Measurements from ENCODE around the gene PCDH12. TPM values are rescaled to one million over a fixed set of nuclear protein-coding genes. Genes with fewer than 3 reads are reported as not detected.

Gene PCDH12
- total RNA-seq, 3 donors from 2014 or later: 1.8 to 5.6 (median 3.5) TPM

DNA sequence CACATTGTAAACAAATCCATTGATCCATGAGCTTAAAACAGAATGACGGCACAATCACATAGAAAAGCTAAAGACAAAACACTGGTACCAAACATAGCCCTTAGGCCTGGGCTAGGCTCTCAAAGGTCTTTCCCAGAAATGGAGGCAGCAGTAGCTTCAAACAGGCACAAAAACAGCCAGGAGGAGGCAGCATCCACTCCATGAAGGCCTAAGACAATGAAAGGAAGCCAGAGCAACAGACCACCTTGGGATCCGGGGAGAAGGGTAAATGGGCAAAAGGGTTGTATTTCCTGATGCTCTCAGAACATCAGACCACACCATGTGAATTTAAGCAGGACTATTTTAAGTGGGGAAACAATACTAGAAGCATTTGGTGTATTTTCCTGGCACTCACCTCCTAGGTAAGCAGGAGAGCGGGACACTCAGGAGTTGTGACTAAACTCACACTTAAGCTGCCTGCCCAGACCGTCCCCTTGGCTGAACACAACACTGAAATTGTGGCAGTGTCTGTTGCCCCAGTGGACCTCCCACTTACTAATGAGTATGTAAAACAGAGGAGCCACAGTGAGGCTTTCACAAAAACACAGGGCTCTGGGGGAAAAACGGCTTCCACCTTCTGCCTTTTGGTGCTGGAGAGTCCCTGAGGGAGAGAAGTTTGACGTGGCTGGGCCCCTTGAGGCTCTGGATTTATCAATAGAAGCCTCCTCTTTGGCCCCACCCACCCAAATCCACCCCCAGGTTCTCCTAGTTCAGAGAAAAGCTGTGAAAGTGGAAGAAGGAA lies 42.9 kb upstream of the PCDH12 start:
- H3K27ac ChIP-seq: no peak overlapping the region
- no peak for DNase-seq (ENCODE audit: low spot score in 2 of 2)
- H3K9me3 ChIP-seq: no peaks in the 10 kb centered on the region
- H3K27me3 ChIP-seq: no peaks in the 10 kb centered on the region
- intact Hi-C loops (cut with DNase I; ENCODE audit: low total_unique reads): no loop called here
- TF ChIP-seq, protein P1, sequence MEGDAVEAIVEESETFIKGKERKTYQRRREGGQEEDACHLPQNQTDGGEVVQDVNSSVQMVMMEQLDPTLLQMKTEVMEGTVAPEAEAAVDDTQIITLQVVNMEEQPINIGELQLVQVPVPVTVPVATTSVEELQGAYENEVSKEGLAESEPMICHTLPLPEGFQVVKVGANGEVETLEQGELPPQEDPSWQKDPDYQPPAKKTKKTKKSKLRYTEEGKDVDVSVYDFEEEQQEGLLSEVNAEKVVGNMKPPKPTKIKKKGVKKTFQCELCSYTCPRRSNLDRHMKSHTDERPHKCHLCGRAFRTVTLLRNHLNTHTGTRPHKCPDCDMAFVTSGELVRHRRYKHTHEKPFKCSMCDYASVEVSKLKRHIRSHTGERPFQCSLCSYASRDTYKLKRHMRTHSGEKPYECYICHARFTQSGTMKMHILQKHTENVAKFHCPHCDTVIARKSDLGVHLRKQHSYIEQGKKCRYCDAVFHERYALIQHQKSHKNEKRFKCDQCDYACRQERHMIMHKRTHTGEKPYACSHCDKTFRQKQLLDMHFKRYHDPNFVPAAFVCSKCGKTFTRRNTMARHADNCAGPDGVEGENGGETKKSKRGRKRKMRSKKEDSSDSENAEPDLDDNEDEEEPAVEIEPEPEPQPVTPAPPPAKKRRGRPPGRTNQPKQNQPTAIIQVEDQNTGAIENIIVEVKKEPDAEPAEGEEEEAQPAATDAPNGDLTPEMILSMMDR (IDR thresholded peaks at IDR 0.05): no peak
- TF ChIP-seq POLR2A (IDR thresholded peaks at IDR 0.05): no peak
- no peak for TF ChIP-seq POLR2AphosphoS5 (IDR thresholded peaks at IDR 0.05)
- H3K4me1 ChIP-seq: no peaks in the 10 kb centered on the region
- H3K36me3 ChIP-seq: no peaks in the 10 kb centered on the region
- no peak overlapping the region for H3K4me3 ChIP-seq

DNA sequence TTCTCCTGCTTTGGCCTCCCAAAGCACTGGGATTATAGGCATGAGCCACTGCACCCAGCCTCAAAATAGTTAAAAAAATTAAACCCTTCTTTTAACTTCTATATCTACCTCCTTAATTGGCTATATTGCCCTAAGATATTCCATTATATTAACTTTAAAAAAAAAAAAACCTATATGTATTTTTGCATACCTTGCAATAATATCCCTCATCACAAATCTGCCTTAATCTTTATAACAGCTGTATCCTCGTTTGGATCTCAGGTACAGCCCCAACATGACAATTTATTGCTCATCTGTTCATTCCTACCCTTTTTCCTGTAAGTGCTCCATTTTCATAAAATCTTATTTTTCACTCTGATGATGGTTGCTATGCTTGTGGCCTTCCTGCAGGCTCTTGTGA lies 42.2 kb upstream of the PCDH12 start:
- TF ChIP-seq, protein P1 (IDR thresholded peaks at IDR 0.05): no peak
- TF ChIP-seq POLR2A (IDR thresholded peaks at IDR 0.05) (no peak), POLR2AphosphoS5 (IDR thresholded peaks at IDR 0.05) (no peak)
- Histone ChIP-seq H3K27ac (no peak overlapping the region), H3K36me3 (no peaks in the 10 kb centered on the region), H3K4me1 (no peaks in the 10 kb centered on the region), H3K9me3 (no peaks in the 10 kb centered on the region), H3K27me3 (no peaks in the 10 kb centered on the region), H3K4me3 (no peak overlapping the region)
- intact Hi-C loops (cut with DNase I; ENCODE audit: low total_unique reads): no loop called here
- DNase-seq (ENCODE audit: low spot score in 2 of 2): no peak

DNA sequence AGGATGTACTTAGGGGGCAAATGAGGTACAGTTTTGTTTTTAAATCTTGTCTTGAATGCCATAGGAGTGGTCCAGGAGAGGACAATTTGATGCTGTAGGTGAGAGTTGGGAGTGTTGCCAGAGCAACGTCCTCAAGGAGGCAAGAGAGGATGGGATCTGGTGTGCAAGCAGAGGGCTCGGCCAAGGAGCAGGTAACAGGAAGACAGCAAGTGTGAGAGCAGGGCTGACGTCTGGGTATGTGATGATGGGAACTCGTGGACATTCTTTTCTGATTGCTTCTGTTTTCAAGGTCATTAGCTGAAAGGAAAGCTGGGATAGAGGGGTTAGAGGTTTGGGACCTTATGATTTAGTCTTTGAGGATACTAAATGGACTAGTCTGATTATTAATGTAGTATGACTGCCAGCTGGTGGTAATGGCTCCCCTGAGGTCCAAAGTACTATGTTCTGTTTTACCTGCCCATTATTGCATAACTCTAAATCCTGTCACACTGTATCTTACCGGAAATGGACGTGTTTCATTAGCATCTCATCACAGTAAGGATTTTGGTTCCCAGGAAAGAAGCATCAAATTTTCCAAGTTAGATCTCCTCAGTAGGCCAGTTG lies 39.5 kb upstream of the PCDH12 start:
- no peak for DNase-seq (ENCODE audit: low spot score in 2 of 2)
- H3K36me3 ChIP-seq: no peaks in the 10 kb centered on the region
- no peaks in the 10 kb centered on the region for H3K27me3 ChIP-seq
- H3K9me3 ChIP-seq: no peaks in the 10 kb centered on the region
- TF ChIP-seq POLR2AphosphoS5 (IDR thresholded peaks at IDR 0.05) (no peak), POLR2A (IDR thresholded peaks at IDR 0.05) (no peak)
- TF ChIP-seq, protein P1 (IDR thresholded peaks at IDR 0.05): no peak
- H3K4me3 ChIP-seq: no peak overlapping the region
- H3K27ac ChIP-seq: no peak overlapping the region
- no peaks in the 10 kb centered on the region for H3K4me1 ChIP-seq
- intact Hi-C loops (cut with DNase I; ENCODE audit: low total_unique reads): loop anchor here (10.0 kb wide), 1 partner anchor 127 kb away; no protein-coding TSS in a partner anchor

DNA sequence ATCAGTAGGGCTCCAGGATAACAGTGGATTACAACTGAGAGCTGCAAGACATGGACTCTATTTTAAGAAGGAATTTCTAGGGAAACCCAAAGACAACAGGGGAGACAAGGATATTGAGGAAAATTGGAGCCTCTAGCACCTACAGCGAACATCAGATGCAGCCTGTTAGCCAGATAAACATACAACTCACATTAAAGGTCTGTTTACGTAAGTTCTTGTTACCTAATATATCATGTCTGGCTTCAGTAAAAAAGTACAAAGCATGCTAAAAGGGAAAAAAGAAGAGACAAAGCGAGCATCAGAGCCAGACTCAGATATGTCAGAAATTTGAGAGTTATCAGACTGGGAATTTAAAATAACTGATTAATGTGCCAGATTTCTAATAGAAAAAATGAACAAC lies 37.7 kb upstream of the PCDH12 start:
- TF ChIP-seq POLR2AphosphoS5 (IDR thresholded peaks at IDR 0.05) (no peak), POLR2A (IDR thresholded peaks at IDR 0.05) (no peak)
- TF ChIP-seq, protein P1 (IDR thresholded peaks at IDR 0.05): no peak
- no peaks in the 10 kb centered on the region for H3K36me3 ChIP-seq
- DNase-seq (ENCODE audit: low spot score in 2 of 2): no peak
- H3K4me1 ChIP-seq: no peaks in the 10 kb centered on the region
- H3K9me3 ChIP-seq: no peaks in the 10 kb centered on the region
- no peak overlapping the region for H3K27ac ChIP-seq
- no peaks in the 10 kb centered on the region for H3K27me3 ChIP-seq
- H3K4me3 ChIP-seq: no peak overlapping the region
- intact Hi-C loops (cut with DNase I; ENCODE audit: low total_unique reads): loop anchor here (10.0 kb wide), 1 partner anchor 129 kb away; no protein-coding TSS in a partner anchor

DNA sequence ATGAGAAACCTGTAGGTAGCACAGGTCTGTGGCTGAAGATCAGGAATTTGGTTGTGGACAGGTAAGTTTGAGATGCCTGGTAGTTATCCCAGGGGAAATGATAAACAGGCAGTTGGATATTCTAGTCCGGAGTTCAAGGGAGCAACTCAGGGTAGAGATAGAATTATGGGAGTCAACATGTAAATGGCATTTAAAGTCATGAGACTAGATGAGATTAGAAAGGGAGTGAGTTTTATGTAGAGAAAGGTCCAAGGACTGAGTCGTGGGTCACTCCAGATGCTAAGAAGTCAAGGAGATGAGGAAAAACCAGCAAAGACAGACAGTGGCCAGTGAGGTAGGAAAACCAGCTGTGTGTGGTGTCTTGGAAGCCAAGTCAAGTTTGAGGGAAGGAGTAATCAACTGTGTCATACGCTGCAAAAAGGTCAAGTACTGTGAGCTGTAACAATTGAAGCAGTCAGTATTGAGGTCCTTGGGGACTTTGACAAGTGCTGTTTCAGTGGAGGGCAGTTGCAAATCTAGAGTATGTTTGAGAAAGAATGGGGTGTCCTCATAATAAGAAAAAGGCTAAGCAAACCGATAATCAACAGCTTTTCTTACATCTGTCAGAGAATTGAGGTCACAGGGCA lies 36.6 kb upstream of the PCDH12 start:
- H3K27ac ChIP-seq: no peak overlapping the region
- no peak overlapping the region for H3K4me3 ChIP-seq
- no peaks in the 10 kb centered on the region for H3K27me3 ChIP-seq
- DNase-seq (ENCODE audit: low spot score in 2 of 2): no peak
- intact Hi-C loops (cut with DNase I; ENCODE audit: low total_unique reads): loop anchor here (10.0 kb wide), 1 partner anchor 130 kb away; no protein-coding TSS in a partner anchor
- TF ChIP-seq POLR2AphosphoS5 (IDR thresholded peaks at IDR 0.05) (no peak), POLR2A (IDR thresholded peaks at IDR 0.05) (no peak)
- TF ChIP-seq, protein P1 (IDR thresholded peaks at IDR 0.05): no peak
- no peaks in the 10 kb centered on the region for H3K36me3 ChIP-seq
- H3K4me1 ChIP-seq: no peaks in the 10 kb centered on the region
- no peaks in the 10 kb centered on the region for H3K9me3 ChIP-seq
